NCI-H1092 treated with DMSO at 0.1 percent for 48 hours (cell line): ENCODE results near the gene ITGA3.
"Not testable (repeated sequence)": the region's sequence is repeated elsewhere in the genome, so short reads cannot be mapped to it uniquely, and the experiment has no call there.

ENCODE experiments used
- DNase-seq: peaks from one replicate; lab custom pipeline; 2025; lab: John Stamatoyannopoulos, UW

Gene ITGA3

DNA sequence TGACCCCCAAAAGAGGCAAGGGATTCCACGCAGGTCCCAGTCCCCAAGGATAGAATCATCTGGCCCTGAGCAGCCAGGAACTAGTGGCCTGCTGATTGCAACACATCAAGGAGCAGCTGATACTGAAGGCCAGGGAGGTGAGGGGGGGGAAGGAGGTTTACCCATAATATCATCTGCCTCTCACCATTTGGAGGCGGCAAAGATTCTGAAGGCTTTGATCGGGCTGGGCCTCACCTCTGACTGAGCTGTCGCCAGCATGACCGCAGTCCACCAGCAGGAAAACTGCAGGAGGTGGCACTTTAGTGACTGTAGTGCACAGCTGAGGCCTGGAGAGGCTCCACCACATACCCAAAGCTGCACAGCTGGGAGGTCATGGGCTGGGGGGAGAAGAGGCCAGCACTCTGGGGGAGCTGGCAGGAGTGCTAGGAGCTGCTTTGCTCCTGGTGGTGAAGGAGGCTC is 20.5 kb upstream of the ITGA3 start:
- no peak for DNase-seq

- no peak for DNase-seq
Observed at GRCh38 chr17:50035945-50036344, 20.0 kb upstream of the ITGA3 start.

GRCh38 chr17:50036455-50037261 is 19.3 kb upstream of the ITGA3 start:
- DNase-seq = no peak

DNA sequence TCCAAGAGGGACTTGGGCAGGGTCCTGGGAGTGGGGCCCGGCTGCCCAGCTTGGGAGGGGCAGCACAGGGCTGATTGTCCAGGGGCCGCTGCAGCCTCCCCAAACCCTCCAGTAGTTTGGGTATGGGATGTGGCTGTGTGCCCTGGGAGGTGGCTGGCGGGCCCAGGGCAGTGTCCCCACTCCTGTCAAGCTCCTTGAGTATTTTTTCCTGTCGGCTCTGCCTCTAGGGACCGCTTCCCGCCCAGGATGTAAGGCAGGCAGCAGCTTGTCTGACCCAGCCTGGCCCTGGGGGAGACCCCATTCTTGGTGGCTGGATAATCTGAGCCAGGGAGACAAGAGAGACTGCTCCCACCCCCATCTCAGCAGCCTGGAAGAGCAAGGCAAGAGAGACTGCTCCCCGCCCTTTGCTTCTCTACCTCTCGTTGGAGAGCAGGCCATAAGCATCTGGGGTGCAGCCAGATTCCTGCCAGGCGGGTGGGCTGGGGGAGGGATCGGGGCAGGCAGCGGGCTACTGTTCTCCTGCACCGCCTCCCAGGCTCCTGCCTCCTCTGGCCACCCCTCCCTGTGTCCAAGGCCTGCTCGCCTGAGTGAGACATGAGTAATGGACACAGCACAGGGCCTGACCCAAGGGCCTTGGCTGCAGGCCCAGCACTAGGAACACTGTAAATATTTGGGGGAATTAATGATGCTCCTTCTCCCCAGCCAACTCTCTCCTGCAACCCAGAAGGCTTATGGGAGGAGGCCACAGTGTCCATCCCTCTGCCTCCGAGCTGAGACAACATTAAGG is 18.4 kb upstream of the ITGA3 start:
- no peak for DNase-seq

- DNase-seq = no peak
Observed at GRCh38 chr17:50039058-50039457, 16.9 kb upstream of the ITGA3 start.

DNA sequence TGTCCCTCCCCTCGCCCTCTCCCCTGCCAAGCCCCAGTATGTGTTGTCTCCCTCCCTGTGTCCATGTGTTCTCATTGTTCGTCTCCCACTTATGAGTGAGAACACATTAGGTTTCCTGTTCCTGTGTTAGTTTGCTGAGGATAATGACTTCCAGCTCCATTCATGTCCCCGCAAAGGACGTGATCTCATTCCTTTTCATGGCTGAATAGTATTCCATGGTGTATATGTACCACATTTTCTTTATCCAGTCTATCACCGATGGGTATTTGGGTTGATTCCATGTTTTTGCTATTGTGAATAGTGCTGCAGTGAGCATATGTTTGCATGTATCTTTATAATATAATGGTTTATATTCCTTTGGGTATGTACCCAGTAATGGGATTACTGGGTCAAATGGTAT is 15.4 kb upstream of the ITGA3 start:
- not testable (repeated sequence) for DNase-seq

DNA sequence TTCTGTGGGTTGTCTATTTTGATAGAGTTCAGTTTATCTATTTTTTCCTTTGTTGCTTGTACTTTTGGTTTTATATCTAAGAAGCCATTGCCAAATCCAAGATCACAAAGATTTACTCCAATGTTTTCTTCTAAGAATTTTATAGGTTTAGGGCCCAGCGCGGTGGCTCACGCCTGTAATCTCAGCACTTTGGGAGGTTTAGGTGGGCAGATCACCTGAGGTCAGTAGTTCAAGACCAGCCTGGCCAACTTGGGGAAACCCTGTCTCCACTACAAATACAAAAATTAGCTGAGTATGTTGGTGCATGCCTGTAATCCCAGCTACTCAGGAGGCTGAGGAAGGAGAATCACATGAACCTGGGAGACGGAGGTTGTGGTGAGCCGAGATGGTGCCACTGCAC is 13.7 kb upstream of the ITGA3 start:
- no peak for DNase-seq

- DNase-seq = no peak
Observed at GRCh38 chr17:50043290-50044148, 12.4 kb upstream of the ITGA3 start.

- no peak for DNase-seq
Observed at GRCh38 chr17:50044483-50044882, 11.4 kb upstream of the ITGA3 start.

GRCh38 chr17:50045154-50045553 is 10.8 kb upstream of the ITGA3 start:
- no peak for DNase-seq

GRCh38 chr17:50046179-50046578 is 9.7 kb upstream of the ITGA3 start:
- DNase-seq = no peak

GRCh38 chr17:50046667-50047066 is 9.2 kb upstream of the ITGA3 start:
- DNase-seq = no peak

GRCh38 chr17:50047083-50047482 is 8.8 kb upstream of the ITGA3 start:
- no peak for DNase-seq

GRCh38 chr17:50047488-50048126 is 8.3 kb upstream of the ITGA3 start:
- DNase-seq = no peak

DNA sequence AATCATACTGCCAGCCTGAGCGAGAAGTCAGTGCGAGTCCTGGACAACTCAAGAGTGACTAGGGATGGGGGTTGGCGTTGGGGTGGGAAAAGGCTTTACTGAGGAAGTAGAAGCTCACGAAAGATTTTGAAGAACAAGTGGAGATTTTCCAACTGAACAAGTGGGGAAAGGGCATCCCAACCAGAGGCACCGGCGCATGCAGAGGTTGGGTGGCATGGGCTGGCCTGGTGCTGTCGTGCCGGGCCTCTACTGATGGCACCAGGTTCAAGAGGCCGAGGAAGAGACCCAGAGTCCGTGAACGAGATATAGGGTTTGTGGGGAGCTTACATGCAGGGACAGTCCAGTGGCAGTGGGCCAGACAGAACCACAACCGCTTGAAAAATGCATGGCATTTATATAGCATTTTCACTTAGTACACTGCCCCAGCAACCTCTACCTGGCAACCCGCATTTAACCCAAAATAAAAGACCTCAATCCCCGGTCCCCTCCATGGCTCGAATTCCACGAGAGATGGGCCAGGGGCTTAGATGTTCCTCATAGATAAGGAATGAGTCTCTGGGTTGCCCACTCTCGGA is 7.7 kb upstream of the ITGA3 start:
- no peak for DNase-seq

DNA sequence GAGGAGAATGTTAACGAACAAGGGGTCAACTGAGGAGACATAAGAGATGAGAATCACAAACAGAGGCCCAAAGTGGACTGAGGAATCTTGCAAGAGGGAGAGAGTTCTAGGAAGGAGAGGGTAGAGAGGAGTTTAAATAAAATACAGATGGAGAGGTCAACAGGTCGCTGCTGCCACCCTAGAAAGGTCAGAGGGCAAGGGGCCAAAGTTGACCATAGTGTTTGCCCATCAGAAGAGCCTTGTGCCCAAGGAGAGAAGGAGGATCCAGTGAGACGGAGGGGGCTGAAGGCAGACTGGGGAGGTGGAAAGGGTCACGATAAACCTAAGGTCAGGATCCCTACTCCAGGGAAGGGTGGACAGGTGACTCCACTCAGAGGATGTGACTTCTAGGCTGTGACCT is 6.9 kb upstream of the ITGA3 start:
- DNase-seq = no peak

DNA sequence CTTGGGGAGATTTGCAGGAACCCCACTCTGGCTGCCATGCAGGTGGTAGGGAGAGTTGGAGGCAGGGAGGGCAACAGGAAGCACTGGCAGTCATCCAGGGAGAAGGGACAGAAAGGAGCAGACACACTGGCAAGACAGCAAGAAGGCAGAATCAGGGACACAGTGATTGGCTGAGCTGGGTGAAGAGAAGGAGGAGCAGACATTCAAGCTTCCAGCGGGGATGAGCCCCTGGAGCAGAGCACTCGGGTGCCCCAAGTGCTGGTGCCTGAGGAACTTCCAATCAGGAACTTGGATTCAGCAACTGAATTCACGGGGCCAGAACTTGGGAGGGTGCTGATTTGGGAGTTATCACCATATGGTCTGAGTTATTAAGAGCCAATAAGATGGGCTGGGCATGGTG is 6.3 kb upstream of the ITGA3 start:
- no peak for DNase-seq

- DNase-seq = no peak
Observed at GRCh38 chr17:50050431-50051032, 5.4 kb upstream of the ITGA3 start.

GRCh38 chr17:50051082-50051576 is 4.8 kb upstream of the ITGA3 start:
- DNase-seq = no peak

DNA sequence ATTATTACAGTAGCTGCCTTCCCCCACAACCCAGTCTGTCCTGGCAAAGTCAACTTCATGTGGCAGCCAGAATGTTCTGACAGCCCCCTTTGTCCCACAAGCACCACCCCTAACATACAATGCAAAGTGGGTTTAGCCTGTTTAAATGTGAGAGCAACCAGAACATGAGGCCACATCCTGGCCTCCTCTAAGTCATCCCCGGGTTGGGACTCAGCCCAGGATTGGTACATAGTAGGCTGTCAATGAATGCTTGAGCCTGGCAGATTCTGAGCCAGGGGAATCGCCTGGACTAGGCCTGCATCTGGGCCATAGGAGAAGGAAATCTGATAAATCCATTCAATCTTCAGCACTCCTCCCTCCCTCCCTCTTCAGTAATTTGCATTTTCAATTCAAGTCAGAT is 4.3 kb upstream of the ITGA3 start:
- DNase-seq = no peak

- peak; percentile 64 for DNase-seq
Observed at GRCh38 chr17:50052241-50052796, 3.6 kb upstream of the ITGA3 start.
